PFSK-1 (cell line): ENCODE measurements around the gene IL1A.

ENCODE experiments used
- FOXP2 ChIP-seq: optimal IDR thresholded peaks from 2 replicates; pipeline ENCODE3; 2011; ENCODE audit warnings: borderline replicate concordance, control low read depth, inconsistent platforms; ENCODE audit not compliant: insufficient read depth; ENCODE audit errors: extremely low read length, extremely low read depth
- POLR2AphosphoS5 ChIP-seq: IDR thresholded peaks from 2 replicates; pipeline ENCODE4 v1.6.1; 2012; ENCODE audit warnings: low read depth, mild to moderate bottlenecking, control low read depth, low read length, moderate library complexity
- SIN3A ChIP-seq: IDR thresholded peaks from 2 replicates; pipeline ENCODE4 v1.6.1; 2012; ENCODE audit warnings: mild to moderate bottlenecking, low read length, moderate library complexity, borderline replicate concordance; ENCODE audit not compliant: insufficient read depth
- TAF1 ChIP-seq: IDR thresholded peaks from 2 replicates; pipeline ENCODE4 v1.6.1; 2012; ENCODE audit warnings: low read length, control low read depth, borderline replicate concordance; ENCODE audit not compliant: insufficient read depth
- TF ChIP-seq, protein P1 (sequence below), 2 experiments: IDR thresholded peaks; 2 replicates each; pipeline versions ENCODE4 v1.6.1 to v1.8.0; 2011 to 2012; ENCODE audit warnings: low read depth in 2 of 2, low read length in 2 of 2, control low read depth in 1 of 2, inconsistent platforms in 1 of 2, mild to moderate bottlenecking in 1 of 2, moderate library complexity in 1 of 2; ENCODE audit not compliant: insufficient read depth in 1 of 2

Gene IL1A

GRCh38 chr2:112751451-112752197 lies 32.7 kb downstream of the IL1A start:
- TF ChIP-seq FOXP2 (no peak), TAF1 (no peak), SIN3A (no peak), POLR2AphosphoS5 (no peak)
- TF ChIP-seq, protein P1, sequence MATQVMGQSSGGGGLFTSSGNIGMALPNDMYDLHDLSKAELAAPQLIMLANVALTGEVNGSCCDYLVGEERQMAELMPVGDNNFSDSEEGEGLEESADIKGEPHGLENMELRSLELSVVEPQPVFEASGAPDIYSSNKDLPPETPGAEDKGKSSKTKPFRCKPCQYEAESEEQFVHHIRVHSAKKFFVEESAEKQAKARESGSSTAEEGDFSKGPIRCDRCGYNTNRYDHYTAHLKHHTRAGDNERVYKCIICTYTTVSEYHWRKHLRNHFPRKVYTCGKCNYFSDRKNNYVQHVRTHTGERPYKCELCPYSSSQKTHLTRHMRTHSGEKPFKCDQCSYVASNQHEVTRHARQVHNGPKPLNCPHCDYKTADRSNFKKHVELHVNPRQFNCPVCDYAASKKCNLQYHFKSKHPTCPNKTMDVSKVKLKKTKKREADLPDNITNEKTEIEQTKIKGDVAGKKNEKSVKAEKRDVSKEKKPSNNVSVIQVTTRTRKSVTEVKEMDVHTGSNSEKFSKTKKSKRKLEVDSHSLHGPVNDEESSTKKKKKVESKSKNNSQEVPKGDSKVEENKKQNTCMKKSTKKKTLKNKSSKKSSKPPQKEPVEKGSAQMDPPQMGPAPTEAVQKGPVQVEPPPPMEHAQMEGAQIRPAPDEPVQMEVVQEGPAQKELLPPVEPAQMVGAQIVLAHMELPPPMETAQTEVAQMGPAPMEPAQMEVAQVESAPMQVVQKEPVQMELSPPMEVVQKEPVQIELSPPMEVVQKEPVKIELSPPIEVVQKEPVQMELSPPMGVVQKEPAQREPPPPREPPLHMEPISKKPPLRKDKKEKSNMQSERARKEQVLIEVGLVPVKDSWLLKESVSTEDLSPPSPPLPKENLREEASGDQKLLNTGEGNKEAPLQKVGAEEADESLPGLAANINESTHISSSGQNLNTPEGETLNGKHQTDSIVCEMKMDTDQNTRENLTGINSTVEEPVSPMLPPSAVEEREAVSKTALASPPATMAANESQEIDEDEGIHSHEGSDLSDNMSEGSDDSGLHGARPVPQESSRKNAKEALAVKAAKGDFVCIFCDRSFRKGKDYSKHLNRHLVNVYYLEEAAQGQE (IDR thresholded peaks at IDR 0.05; ENCODE audit: insufficient read depth in 1 of 2, low read depth in 2 of 2, low read length in 2 of 2): no peak

DNA sequence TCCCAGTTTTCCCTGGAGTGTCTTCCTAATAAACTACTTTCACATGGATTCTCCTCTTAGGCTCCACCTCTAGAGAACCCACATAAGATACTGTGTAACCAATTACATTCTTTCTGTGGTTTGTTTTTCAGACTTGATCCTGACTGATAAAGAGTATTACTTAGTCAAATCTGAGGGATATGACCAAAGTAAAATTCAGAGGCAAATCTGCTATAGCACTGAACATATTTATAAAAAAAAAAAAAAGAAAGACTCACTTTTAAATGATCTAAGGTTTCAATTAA lies 33.8 kb downstream of the IL1A start:
- TF ChIP-seq TAF1: no peak
- TF ChIP-seq, protein P1 (IDR thresholded peaks at IDR 0.05; ENCODE audit: insufficient read depth in 1 of 2, low read depth in 2 of 2, low read length in 2 of 2): no peak
- no peak for TF ChIP-seq POLR2AphosphoS5
- no peak for TF ChIP-seq SIN3A
- no peak for TF ChIP-seq FOXP2

DNA sequence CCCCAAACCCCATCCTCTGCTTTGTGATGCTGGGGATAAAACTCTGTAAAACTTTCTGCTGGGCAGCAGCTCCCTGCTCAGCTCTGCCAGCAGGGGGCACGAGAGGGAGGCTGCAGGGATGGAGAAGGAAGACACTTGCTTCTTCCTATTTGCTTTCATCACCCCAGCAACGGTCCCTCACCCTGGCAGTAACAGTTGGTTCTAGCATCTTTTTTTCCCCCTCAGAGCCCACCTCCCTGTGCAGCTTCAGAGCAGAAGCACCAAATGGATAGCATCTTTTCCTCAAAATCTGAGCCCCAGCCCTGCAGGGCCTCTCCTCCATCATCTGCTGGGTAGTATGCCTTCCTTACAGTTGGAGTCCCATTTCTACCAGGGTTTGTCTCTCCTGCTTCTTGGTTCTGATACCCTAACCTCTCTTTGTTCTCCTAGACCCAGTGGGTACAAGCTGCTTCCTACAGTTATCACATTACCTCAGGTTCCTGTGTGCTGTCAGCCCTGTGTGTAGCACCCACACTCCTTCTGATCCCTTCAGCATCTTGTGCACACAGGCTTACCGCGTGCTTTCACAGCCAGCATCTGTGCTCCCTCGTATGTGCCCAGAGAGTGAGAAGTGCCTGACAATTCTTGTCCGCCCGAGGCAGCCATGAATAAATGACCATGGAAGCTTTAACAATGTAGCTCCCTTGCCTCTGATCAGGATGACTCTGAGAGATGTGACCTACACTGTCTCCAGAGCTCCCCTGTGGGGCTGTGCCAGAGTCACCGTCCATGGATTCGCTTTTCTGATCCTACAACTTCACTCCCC lies 34.3 kb downstream of the IL1A start:
- TF ChIP-seq, protein P1 (IDR thresholded peaks at IDR 0.05; ENCODE audit: insufficient read depth in 1 of 2, low read depth in 2 of 2, low read length in 2 of 2): no peak
- no peak for TF ChIP-seq POLR2AphosphoS5
- TF ChIP-seq FOXP2: no peak
- no peak for TF ChIP-seq TAF1
- TF ChIP-seq SIN3A: no peak

DNA sequence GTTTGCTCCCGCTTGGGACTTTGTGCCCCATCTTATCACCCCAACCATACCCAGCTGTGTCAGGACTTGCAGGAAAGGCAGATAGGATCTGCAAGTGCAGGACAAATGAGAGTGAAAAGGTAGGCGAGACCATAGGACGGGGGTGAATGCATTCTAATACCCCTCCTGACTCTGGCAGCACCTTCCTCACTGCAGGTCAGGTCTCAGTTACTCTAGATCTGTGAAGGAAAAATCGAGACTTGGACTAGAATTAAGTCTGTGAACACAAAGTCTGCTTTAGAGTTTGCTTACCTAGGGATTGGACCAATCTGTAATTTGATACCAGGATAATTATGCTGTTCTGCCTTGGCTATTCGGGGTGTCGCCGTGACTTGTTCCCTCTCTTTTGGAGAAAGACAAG lies 43.8 kb downstream of the IL1A start:
- TF ChIP-seq SIN3A (no peak), TAF1 (no peak), POLR2AphosphoS5 (no peak), FOXP2 (no peak)
- TF ChIP-seq, protein P1 (IDR thresholded peaks at IDR 0.05; ENCODE audit: insufficient read depth in 1 of 2, low read depth in 2 of 2, low read length in 2 of 2): no peak
